GM19397 (cell line): ENCODE measurements around the gene AUH.

ENCODE experiments used
- ATAC-seq: cut with Tn5 transposase; IDR thresholded peaks from one replicate; pipeline ENCODE4 v1.9.1; 2021; ENCODE audit warnings: mild to moderate bottlenecking, moderate library complexity; ENCODE audit not compliant: unreplicated experiment

AUH gene

GRCh38 chr9:91341258-91341746 lies 20.4 kb downstream of the AUH start:
- no peak for ATAC-seq

- no peak for ATAC-seq
Measured at GRCh38 chr9:91340395-91340967, 21.2 kb downstream of the AUH start.

GRCh38 chr9:91338681-91339080 lies 23.0 kb downstream of the AUH start:
- no peak for ATAC-seq

- no peak for ATAC-seq
Measured at GRCh38 chr9:91336786-91337185, 24.9 kb downstream of the AUH start.

- no peak for ATAC-seq
Measured at GRCh38 chr9:91334053-91334452, 27.7 kb downstream of the AUH start.

- no peak for ATAC-seq
Measured at GRCh38 chr9:91333551-91333950, 28.2 kb downstream of the AUH start.

GRCh38 chr9:91332546-91333231 lies 29.0 kb downstream of the AUH start:
- ATAC-seq, result no peak

- no peak for ATAC-seq
Measured at GRCh38 chr9:91331849-91332248, 29.9 kb downstream of the AUH start.

GRCh38 chr9:91328186-91328585 lies 33.5 kb downstream of the AUH start:
- no peak for ATAC-seq

- no peak for ATAC-seq
Measured at GRCh38 chr9:91321691-91322090, 40.0 kb downstream of the AUH start.

GRCh38 chr9:91320299-91320698 lies 41.4 kb downstream of the AUH start:
- no peak for ATAC-seq

- no peak for ATAC-seq
Measured at GRCh38 chr9:91316093-91316492, 45.6 kb downstream of the AUH start.

- no peak for ATAC-seq
Measured at GRCh38 chr9:91315191-91315590, 46.5 kb downstream of the AUH start.

- no peak for ATAC-seq
Measured at GRCh38 chr9:91312717-91313325, 48.9 kb downstream of the AUH start.

- ATAC-seq, result no peak
Measured at GRCh38 chr9:91310037-91310436, 51.7 kb downstream of the AUH start.

GRCh38 chr9:91308191-91308590 lies 53.5 kb downstream of the AUH start:
- no peak for ATAC-seq

GRCh38 chr9:91307279-91307678 lies 54.4 kb downstream of the AUH start:
- ATAC-seq, result no peak

- ATAC-seq, result no peak
Measured at GRCh38 chr9:91306296-91306630, 55.5 kb downstream of the AUH start.

- no peak for ATAC-seq
Measured at GRCh38 chr9:91305596-91306295, 56.0 kb downstream of the AUH start.

GRCh38 chr9:91303741-91304415 lies 57.8 kb downstream of the AUH start:
- ATAC-seq, result no peak

GRCh38 chr9:91302831-91303230 lies 58.9 kb downstream of the AUH start:
- ATAC-seq, result no peak
